GM18867 (cell line): ENCODE data around the gene DYNLT1.
"Not testable (repeated sequence)": the region's sequence is repeated elsewhere in the genome, so short reads cannot be mapped to it uniquely, and the experiment has no call there.

Experiments used
- ATAC-seq: cut with Tn5 transposase; IDR thresholded peaks from one replicate; pipeline ENCODE4 v1.9.1; 2021; ENCODE audit warnings: mild to moderate bottlenecking, moderate library complexity; ENCODE audit not compliant: unreplicated experiment

The DYNLT1 gene

DNA sequence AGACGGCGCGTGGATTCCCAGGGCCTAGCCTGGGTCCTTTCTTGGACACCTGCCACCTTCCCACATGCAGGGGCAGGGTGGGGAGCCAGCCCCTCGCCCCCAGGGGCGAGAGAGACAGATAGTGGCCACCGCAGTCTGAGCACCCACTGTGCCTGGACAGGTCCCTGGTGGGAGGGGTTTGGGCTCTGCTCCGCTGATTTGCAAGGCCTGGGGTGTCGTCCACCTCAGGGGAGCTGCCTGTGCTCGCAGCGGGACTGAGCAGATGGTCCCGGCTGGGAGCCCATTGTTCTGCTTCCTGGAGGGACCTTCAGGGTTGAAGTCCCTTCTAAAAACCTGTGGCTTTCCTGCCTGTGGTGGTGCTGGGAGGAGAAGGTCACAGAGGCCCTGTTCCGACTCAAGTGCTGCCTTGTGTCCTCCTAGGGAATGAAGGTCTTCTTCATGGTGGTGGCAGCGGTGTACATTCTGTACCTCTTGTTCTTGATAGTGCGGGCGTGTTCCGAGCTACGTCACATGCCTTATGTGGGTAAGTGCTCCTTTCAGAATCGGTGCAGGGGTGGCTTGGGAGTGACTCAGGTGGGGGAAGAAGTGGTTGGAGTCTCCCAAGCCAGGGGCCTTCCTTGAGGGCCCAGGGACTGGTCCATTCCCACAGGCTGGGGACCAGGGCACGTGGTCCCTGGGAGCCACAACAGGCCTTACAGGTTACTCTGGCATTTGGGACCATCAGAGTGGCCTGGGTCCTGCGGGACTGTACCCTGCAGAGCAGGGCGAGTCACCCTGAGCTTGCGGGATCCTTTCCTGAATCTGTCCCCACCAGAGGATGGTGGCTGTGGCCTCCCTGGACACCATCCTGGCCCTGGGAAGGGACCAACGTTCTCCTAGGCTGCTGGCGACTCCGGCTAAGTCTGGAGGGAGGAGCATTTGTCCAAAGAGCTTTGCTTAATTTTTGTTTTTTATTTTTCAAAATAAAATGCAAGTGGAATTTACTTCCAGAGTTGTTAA lies 19.6 kb downstream of the DYNLT1 start:
- no peak for ATAC-seq

DNA sequence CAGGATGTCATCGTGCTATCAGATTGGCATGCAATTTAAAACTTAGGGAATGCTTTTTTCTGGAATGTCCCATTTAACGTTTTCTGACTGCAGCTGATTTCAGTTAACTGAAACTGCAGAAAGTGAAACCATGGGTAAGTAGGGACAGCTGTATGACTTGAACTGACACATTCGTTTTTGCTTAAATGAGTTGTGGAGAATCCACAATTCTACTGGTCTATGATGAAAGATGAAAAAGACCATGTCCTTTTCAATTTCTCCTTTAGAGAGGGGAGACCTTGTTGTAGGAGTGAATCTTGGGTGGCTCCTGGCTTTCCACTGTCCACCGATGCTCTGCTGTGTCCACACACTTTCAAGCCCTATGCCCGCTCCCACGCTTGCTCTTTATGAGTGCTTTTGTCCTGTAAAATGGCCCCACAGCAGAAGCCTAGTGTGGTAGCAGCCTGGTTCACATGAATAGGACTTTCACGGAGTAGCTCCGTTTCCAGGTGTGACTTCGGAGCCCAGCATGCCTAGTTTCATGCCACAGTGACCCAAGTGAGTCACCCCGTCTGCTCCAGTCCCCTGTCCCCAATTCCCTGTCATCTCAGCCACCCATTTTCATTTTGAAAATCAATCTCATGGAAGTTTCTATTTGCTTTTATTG lies 21.9 kb downstream of the DYNLT1 start:
- no peak for ATAC-seq

DNA sequence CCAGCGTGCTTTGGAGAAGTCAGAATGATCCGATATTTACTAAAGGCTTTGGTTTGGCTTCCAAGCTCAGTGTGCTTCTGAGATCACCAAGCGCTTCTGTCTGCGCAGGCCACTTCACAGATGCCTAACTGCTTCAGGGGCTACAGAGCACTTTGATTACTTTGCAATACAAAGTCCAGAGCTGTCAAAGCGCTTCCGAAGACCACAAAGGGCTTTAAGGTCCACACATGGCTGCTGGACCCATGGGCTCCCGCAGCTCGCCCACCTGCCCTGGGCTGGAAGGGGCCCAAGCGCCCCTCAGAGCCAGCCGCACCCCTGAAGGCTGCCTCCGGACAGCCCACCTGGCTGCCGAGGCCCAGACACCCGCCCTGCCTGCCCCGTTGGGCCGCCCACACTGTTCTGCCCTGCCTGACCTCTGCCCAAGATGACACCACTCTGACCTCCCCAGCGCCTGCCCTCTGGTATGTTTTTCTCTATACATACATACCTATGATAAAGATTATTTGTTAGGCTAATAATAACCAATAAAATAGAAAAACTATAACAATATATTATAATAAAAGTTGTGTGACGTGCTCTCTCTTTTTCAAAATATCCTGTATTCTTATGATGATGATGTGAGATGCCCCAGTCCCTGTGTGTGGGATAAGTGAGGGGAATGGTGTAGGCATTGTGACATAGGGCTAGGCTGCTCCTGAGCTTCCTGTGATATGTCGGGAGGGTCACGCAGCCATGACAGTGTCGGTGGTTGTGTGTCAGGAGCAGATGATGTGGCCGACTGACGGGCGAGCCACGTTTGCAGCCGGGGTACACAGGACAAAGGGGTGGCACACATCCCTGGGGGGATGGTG lies 22.6 kb downstream of the DYNLT1 start:
- ATAC-seq, result no peak

DNA sequence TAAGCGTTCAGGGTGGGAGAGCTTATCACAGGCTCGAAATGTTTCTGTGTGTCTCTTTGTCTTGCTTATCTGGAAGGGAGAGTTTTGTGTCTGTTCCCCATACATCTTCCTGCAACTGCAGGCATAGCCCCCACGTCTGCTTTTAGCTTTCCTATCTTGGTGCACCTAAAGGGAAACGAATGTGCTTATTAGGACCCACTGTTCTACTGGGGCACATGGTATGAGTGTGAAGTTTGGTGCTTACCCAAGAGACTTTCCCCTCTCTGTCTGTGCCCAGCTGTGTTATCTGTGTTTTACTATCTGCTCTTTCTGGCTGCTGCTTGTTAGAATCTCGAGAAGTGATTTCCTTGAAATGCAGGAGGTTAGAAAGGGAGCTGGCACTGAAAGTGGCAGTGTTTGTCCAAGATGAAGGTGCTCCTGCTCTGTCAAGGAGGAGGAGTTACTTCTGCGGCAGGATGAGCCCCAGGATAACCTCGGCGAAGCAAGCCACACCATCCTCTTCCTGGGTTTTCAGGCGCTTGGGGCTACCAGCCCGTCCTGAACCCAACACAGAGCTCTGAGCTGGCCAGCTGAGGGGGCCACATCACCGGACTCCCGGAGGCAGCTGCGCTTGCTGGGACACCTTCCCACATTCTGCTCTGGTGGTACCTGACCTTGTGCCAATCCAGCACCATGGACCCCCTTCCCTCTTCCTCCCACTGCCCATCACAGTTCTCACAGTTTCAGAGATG lies 23.4 kb downstream of the DYNLT1 start:
- ATAC-seq, result no peak

DNA sequence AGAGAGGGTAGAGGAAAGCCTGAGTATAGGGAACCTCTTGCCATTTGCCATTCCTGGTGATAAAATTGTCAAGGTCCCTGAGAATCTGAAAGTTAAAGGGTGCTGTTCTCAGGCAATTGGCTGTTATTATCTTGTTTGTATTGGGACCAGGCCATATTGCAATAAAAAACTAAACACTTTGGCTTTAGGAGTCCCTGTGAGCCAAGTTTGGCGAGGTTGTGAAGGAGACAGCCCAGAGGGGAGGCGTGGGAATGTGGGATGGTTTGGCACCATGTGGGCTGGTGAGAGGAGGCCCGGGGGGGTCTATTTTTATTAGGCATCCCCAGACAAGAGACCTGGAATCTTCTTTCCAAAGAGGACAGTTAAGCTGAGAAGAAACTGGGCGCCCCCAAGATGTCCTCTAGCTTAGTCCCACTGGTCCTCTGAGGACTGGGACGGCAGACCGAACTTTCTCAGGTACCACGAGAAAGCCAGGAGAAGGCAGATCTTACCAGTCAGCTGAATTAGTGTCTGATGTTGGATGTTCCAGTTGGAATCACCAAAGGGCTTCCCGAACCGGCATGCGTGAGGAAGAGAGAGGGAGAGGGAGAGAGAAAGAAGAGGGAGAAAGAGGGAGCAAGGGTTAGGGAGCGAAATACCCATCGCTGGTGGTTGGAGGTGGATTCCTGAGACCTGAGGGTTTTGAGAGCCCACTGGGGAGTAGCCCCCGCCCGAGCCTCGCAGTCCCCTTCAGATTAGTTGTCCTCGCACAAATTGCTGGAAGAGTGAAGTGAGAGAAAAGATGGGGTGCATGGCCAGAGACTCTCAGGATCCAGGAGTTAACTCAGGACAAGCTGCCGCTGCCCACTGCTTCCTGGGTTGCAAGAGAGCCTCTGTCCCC lies 24.4 kb downstream of the DYNLT1 start:
- ATAC-seq, result no peak

DNA sequence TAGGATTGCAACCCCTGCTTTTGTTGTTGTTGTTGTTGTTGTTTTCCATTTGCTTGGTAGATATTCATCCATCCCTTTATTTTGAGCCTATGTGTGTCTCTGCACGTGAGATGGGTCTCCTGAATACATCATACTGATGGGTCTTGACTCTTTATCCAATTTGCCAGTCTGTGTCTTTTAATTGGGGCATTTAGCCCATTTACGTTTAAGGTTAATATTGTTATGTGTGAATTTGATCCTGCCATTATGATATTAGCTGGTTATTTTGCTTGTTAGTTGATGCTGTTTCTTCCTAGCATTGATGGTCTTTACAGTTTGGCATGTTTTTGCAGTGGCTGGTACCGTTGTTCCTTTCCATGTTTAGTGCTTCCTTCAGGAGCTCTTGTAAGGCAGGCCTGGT lies 26.3 kb downstream of the DYNLT1 start:
- ATAC-seq, result not testable (repeated sequence)

DNA sequence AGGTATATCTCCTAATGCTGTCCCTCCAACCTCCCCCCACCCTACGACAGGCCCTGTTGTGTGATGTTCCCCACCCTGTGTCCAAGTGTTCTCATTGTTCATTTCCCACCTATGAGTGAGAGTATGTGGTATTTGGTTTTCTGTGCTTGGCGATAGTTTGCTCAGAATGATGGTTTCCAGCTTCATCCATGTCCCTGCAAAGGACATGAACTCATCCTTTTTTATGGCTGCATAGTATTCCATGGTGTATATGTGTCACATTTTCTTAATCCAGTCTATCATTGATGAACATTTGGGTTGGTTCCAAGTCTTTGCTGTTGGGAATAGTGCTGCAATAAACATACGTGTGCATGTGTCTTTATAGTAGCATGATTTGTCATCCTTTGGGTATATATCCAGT lies 29.9 kb downstream of the DYNLT1 start:
- not testable (repeated sequence) for ATAC-seq

DNA sequence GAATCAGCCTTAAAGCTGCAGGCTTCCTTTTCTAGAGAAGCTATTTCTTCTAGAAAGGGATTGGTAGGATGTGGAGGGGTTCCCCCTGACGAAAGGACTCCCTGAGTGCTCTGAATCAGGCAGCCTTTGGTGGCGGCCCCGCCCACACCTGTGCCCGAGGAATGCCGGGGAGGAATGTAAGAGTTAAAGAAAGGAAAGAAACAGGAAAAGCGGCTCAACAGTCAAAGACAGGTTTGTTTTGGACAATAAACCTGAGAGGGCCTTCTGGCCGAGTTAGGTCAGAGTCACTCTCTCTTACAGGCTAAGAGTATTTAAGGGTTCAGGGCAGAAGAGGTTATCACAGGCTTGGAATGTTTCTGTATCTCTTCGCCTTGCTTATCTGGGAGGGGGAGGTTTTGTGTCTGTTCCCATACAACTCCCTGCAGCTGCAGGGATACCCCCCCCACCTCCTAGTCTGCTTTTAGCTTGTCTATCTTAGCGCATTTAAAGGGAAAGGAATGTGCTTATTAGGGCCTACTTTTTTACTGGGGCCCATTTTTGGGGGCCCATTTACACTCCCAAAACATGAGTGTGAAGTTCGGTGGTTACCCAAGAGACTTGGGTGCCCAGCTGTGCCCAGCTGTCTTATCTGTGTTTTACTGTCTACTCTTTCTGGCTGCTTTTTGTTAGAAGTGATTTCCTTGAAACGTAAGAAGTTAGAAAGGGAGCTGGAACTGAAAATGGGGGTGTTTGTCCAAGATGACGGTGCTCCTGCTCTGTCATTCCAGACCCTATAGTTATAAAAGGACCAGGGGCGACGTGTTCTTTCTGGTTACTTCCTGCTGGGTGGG lies 32.8 kb downstream of the DYNLT1 start:
- ATAC-seq, result no peak

DNA sequence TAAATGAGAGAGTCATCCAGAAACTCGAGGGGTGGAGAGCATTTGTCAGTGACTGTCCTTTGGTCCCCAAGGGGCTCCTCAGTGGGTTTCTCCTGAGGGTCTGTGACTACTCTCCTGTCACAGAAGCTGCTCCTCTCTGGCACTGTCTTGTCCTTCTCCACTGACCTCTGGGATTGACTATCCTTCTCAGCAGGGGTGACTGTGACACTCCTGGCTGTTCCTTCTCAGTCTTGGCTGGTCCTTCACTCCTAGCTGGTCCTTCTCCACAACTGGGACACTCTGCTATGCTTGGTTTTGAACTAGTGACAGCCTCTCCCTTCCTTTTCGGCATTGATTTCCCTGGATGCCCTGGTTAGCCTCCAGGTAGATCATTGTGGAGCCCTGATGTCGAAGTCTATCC lies 33.5 kb downstream of the DYNLT1 start:
- no peak for ATAC-seq

DNA sequence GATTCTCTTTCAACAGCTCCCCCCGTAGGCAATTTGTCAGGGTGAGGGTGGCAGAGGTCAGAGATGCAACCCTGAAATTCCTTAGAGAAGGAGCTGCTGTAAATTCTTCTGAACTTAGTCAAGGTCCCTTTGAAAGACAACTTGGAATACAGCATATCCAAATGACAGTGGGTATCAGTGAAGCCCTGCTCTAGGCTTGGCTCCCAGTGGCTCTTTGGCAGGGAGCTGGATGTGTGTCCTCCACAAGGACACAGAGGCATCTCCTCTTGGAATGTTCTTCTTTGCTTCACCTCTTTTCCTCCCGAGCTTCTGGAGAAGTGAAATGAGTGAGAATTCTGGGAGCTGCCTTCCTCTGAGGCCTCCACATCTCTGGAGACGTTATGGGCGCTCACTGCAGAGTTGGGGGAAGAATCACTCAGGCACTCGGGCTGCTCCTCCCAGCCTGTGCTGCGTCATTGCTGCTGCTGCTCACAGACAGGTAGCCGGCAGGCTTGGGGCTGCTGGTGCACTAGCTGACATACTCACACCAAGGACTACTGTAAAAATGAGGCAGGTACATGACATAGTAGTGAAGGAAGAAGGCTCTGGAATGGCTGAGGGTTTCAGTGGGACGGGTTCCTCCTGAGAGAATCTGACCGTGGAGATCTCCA lies 34.1 kb downstream of the DYNLT1 start:
- ATAC-seq, result no peak

DNA sequence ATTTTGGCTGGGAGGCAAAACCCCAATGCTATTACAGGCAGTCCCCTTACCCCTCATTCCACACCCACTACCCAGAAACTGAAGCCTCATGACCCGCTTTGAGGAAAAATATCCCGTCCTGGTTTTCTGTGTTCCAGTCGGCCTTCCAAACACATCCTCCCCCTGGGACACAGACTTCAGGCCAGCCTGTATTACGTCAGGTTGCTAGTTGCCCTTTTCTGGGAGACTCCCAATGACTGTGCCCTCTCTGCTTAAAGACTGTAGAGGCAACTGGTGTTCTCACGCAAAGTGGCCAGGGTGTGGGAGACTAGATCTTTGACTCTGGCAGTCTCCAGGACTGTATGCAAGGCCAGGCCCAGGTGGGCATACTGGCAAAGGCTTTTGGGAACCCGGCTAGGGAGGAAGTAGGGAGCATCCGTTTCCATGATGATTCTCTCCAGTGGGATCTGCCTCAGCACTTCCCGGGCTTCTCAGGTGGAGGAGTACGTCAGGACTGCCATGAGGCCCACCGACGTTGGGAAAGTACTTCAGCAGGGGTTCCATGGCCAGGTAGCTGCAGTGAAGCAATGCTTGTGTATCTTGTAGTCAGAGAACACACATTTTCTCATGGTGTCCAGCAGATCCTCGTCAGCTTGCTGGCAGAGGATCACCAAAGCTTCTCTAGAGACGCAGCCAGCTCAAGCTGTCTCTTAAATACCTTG lies 34.9 kb downstream of the DYNLT1 start:
- ATAC-seq, result no peak

DNA sequence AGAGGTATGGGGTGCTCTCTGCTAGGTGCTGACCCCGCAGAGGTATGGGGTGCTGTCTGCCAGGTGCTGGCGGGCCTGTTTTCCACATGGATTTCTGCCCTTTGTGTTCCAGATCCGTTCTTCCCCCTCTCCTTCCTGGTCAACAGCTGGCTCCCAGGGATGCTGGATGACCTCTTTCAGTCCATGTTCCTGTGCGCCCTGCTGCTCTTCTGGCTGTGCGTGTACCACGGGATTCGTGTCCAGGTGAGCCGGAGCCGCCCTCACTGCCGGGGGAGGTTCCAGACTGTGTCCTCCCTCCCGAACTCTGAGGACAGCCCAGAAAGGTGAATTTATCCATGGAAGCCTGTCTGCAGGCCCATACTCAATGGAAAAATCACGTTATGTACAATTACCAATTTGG lies 36.3 kb downstream of the DYNLT1 start:
- ATAC-seq, result no peak

DNA sequence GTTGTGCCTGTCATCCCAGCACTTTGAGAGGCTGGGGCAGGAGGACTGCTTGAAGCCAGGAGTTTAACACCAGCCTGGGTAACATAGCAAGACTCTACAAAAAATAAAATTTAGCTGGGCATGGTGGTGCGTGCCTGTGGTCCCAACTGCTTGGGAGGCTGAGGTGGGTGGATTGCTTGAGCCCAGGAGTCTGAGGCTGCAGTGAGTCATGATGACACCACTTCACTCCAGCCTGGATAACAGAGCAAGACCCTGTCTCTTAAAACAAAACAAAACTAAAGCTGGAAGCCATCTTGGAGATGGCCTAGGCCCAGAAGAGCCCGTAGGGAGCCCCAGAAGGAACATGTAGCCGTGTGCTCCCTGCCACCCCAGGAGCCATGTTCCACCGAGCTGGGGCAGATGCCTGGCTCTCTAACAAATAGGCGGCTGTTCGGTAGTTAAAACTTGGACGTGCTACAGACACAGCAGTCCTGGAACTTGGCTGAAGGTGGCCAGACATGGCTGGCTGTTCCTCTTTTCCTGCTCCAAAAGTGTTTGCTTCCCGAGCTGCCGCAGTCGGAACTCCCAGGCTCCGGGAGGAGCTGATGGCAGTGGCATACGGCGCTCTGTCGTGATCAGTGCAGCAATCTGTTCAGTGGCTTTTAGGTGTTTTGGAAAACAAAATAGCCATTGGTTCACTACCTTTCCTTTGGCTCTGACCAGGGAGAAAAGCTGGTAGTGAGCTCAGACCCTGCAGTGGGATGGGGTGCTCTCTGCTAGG lies 37.0 kb downstream of the DYNLT1 start:
- ATAC-seq, result no peak

DNA sequence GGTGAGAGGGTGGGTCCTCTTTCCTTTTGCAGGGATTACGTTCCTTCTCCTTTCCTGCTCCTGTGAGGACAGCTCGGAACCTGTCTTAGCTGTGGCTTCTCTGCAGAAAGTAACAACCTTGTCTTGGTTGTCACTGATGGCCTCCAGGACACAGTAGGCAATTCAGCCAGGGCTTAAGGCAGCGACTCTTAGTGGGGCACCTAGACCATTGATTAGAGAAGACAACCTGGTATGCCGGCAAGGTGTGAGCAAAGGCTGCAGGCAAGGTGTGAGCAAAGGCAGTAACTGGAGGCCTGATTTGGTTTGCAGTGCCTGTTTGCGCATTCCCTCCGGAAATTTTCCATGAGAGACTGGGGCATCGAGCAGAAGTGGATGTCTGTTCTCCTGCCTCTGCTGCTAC lies 37.6 kb downstream of the DYNLT1 start:
- no peak for ATAC-seq

DNA sequence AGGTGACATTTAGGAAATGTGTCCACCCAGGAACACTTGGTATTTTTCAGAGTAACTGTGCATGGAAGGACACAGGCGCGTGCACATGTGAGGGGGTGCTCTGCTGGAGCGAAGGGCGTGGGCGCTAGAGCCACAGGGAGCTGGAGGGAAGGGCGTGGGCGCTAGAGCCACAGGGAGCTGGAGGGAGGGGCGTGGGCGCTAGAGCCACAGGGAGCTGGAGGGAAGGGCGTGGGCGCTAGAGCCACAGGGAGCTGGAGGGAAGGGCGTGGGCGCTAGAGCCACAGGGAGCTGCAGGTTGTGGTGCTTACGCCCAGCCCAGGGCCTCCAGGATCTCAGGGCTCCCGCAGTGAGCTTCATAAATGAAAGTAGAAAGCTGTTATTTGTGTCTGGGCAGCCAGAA lies 38.5 kb downstream of the DYNLT1 start:
- not testable (repeated sequence) for ATAC-seq

DNA sequence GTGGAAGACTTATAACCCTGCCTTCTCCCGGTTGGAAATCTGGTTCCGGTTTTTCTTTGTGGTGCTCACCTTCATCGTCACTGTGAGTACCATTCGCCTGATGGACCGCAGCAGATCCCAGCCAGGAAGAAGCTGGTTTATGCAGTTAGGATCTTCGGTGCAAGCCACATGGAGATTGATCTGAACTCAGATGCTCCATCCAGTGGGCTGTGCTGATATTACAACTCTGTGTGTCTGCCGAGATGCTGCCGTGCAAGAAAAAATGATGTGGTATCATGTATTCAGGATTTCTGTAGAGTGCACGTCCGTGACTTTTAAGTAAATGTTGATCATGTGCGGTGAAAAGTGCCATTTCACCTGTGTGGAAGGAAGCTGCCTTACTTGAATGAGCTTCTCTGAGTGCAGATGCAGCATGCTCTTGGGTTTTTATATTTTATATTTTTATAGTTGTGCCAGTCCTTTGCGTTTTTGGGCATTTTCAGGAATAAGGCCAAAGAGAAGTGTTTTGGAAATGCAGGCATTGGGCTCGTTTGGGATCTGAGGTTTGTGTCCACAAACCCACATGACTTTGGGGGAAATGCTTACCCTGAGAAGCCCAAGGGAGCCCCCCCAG lies 39.2 kb downstream of the DYNLT1 start:
- no peak for ATAC-seq

DNA sequence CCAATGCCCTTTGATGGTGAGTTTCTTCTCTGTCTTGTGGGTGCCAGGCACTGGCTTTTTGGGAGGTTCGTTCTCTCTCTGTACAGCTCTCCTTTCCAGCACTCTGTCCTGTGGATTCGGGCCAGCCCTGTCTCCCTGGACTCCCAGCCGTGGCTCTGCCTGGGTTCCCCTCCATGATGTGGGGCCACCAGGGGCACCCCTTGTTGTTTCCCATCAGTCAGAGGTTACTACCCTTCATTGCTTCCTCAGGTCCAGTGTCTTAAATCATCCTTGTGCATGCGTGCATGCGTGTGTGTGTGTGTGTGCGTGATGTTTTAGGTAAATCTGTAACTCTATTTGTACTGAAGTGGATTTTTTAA lies 40.5 kb downstream of the DYNLT1 start:
- no peak for ATAC-seq
